Calu3 (cell line): ENCODE results near the gene NCOA1. TPM values are rescaled to one million over a fixed set of nuclear protein-coding genes. Genes with fewer than 3 reads are reported as not detected.

Source experiments
- BruUV-seq: library from RNA; stranded (reverse); fragments of 400-500 nt; replicated peaks from 2 replicates; lab custom pipeline; 2021; lab: Mats Ljungman, UMichigan
- CTCF ChIA-PET: fragments of 300-600 bp; sonication (Branson Sonifier 250); formaldehyde crosslinking; loops from one replicate; lab custom pipeline; 2022; ENCODE audit warnings: antibody characterized with exemption; lab: Charles Lee
- DNase-seq: peaks from one replicate; pipeline ENCODE4 v3.0.0; 2022
- H3K27ac Mint-ChIP-seq: one replicate; pipeline ENCODE4 v1.8.0; 2022; ENCODE audit warnings: mixed read lengths; ENCODE audit not compliant: unreplicated experiment
- H3K27me3 Mint-ChIP-seq: one replicate; pipeline ENCODE4 v1.8.0; 2022; ENCODE audit warnings: mixed read lengths; ENCODE audit not compliant: unreplicated experiment
- H3K36me3 Mint-ChIP-seq: one replicate; pipeline ENCODE4 v1.8.0; 2022; ENCODE audit warnings: mild to moderate bottlenecking, moderate library complexity, mixed read lengths; ENCODE audit not compliant: insufficient read depth, unreplicated experiment
- H3K4me1 Mint-ChIP-seq: one replicate; pipeline ENCODE4 v1.8.0; 2022; ENCODE audit warnings: mild to moderate bottlenecking, low read depth, mixed read lengths; ENCODE audit not compliant: unreplicated experiment
- H3K4me3 Mint-ChIP-seq: one replicate; pipeline ENCODE4 v1.8.0; 2022; ENCODE audit warnings: mild to moderate bottlenecking, low read depth, moderate library complexity, mixed read lengths; ENCODE audit not compliant: unreplicated experiment
- H3K9me3 Mint-ChIP-seq: one replicate; pipeline ENCODE4 v1.8.0; 2022; ENCODE audit warnings: low read depth, mixed read lengths; ENCODE audit not compliant: unreplicated experiment
- intact Hi-C: fragments of 100-400 bp; cut with micrococcal nuclease; formaldehyde crosslinking; loops from one replicate; pipeline ENCODE4 v1.10.0; 2022; ENCODE audit not compliant: unreplicated experiment
- total RNA-seq: library from RNA; stranded (reverse); gene quantifications from 2 replicates; pipeline ENCODE4 v1.2.3, GENCODE V29; 2022
- TF ChIP-seq, protein P1 (sequence below): fragments of 200-600 bp; IDR thresholded peaks from one replicate; pipeline ENCODE4 v1.8.0; 2022; ENCODE audit warnings: antibody characterized with exemption; ENCODE audit not compliant: unreplicated experiment

Gene NCOA1
- total RNA-seq, 1 experiment from 2014 or later = 14.8 TPM

DNA sequence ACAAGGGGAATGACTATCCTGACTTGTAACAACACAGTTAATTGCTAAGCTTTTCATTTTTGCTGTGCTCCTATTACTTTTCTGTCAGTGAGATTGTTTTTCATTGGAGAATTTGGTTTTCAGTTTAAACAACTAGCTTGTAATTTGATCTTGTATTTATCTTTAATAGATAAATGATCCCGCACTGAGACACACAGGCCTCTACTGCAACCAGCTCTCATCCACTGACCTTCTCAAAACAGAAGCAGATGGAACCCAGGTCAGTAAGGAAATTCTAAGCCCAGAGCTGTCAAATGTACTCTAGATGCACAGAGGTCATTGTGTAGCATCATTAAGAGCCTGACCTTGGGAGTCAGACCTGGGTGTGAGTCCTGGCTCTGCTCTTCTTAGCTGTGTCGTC is 271.5 kb downstream of the NCOA1 start:
- TF ChIP-seq, protein P1, sequence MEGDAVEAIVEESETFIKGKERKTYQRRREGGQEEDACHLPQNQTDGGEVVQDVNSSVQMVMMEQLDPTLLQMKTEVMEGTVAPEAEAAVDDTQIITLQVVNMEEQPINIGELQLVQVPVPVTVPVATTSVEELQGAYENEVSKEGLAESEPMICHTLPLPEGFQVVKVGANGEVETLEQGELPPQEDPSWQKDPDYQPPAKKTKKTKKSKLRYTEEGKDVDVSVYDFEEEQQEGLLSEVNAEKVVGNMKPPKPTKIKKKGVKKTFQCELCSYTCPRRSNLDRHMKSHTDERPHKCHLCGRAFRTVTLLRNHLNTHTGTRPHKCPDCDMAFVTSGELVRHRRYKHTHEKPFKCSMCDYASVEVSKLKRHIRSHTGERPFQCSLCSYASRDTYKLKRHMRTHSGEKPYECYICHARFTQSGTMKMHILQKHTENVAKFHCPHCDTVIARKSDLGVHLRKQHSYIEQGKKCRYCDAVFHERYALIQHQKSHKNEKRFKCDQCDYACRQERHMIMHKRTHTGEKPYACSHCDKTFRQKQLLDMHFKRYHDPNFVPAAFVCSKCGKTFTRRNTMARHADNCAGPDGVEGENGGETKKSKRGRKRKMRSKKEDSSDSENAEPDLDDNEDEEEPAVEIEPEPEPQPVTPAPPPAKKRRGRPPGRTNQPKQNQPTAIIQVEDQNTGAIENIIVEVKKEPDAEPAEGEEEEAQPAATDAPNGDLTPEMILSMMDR = no peak
- no peaks in the 10 kb centered on the region for H3K36me3 Mint-ChIP-seq
- H3K27ac Mint-ChIP-seq = no peak overlapping the region
- no TSS peak for BruUV-seq
- CTCF ChIA-PET = no interaction called here
- intact Hi-C loops = no loop called here
- no peaks in the 10 kb centered on the region for H3K27me3 Mint-ChIP-seq
- H3K4me3 Mint-ChIP-seq = no peak overlapping the region
- no peaks in the 10 kb centered on the region for H3K4me1 Mint-ChIP-seq
- H3K9me3 Mint-ChIP-seq = no peaks in the 10 kb centered on the region
- DNase-seq = no peak

DNA sequence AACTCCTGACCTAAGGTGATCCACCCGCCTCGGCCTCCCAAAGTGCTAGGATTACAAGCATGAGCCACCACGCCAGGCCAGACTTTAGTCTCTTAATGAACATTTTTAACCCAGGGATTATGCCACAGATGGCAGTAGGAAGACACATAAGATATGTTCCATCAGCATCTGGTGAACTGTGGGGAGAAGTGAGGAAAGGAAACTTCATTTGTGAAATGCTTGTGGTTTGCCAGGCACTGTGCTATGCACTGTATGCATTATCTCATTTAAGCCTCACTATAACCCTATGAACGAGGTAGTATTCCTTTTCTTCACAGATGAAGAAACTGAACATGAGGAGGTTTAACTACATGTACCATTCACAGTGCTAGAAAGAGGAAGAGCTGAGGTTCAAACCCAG is 272.8 kb downstream of the NCOA1 start:
- DNase-seq = no peak
- no peak overlapping the region for H3K4me3 Mint-ChIP-seq
- H3K27me3 Mint-ChIP-seq = no peaks in the 10 kb centered on the region
- TF ChIP-seq, protein P1 = no peak
- no TSS peak for BruUV-seq
- no peak overlapping the region for H3K27ac Mint-ChIP-seq
- H3K36me3 Mint-ChIP-seq = no peaks in the 10 kb centered on the region
- CTCF ChIA-PET = no interaction called here
- no peaks in the 10 kb centered on the region for H3K9me3 Mint-ChIP-seq
- no peaks in the 10 kb centered on the region for H3K4me1 Mint-ChIP-seq
- intact Hi-C loops = no loop called here

DNA sequence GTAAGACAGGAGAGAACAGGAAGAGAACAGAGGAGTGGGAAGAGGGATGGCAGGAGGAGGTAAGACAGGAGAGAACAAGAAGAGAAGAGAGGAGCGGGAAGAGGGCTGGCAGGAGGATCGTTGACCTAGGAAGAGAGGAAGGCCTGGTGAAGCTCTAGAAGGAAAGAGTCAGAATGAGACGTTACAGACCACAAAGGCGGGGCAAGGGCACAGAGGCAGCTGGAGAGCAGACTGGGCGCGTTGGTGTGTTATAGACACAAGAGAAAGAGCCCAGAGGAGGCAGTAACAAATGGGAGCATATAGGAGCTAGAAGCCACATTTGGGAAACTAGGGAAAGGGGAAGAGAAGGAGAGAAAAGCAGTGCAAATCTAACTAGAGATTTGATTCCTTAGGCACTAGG is 275.6 kb downstream of the NCOA1 start:
- CTCF ChIA-PET = no interaction called here
- H3K4me3 Mint-ChIP-seq = no peak overlapping the region
- H3K9me3 Mint-ChIP-seq = no peaks in the 10 kb centered on the region
- intact Hi-C loops = no loop called here
- H3K36me3 Mint-ChIP-seq = no peaks in the 10 kb centered on the region
- no TSS peak for BruUV-seq
- no peaks in the 10 kb centered on the region for H3K4me1 Mint-ChIP-seq
- TF ChIP-seq, protein P1 = no peak
- H3K27me3 Mint-ChIP-seq = no peaks in the 10 kb centered on the region
- DNase-seq = no peak
- no peak overlapping the region for H3K27ac Mint-ChIP-seq

DNA sequence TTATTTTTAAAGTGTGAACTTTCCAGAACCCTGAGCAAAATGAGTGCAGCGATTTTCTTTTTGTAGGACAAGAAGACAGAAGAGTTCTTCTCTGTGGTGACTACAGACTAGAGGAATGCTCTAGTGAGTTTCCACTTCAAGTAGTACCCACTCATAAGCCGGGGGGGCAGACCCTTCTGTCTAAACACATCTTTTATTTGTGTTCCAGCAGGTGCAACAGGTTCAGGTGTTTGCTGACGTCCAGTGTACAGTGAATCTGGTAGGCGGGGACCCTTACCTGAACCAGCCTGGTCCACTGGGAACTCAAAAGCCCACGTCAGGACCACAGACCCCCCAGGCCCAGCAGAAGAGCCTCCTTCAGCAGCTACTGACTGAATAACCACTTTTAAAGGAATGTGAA is 277.0 kb downstream of the NCOA1 start:
- no peaks in the 10 kb centered on the region for H3K4me1 Mint-ChIP-seq
- H3K4me3 Mint-ChIP-seq = no peak overlapping the region
- H3K27me3 Mint-ChIP-seq = no peaks in the 10 kb centered on the region
- no peaks in the 10 kb centered on the region for H3K36me3 Mint-ChIP-seq
- intact Hi-C loops = no loop called here
- no peak overlapping the region for H3K27ac Mint-ChIP-seq
- no TSS peak for BruUV-seq
- no peaks in the 10 kb centered on the region for H3K9me3 Mint-ChIP-seq
- TF ChIP-seq, protein P1 = no peak
- CTCF ChIA-PET = no interaction called here
- DNase-seq = no peak
